NCI-H2107 treated with DMSO at 0.1 percent for 48 hours (cell line): ENCODE data around the gene DLGAP1.

ENCODE experiments used
- DNase-seq: peaks from one replicate; lab custom pipeline; 2025; ENCODE audit not compliant: unreplicated experiment; lab: John Stamatoyannopoulos, UW

DLGAP1 gene

DNA sequence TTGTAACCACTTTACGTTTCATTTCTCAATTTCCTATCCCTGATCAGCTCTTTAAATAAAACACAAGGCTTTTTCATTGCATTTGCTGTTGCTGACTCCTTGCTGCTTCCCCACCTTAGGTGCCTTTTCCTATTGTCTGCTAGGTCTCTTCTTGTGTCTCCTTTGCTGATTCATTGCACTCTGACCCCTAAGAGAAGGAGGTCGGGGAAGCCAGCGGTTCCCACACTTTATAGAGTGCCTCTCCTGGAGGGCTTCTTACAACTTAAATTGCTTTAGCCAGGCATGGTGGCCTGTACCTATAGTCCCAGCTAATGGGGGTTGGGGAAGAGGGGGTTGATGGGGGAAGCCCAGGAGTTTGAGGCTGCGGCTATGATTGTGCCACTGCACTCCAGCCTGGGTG lies 495.0 kb downstream of the DLGAP1 start:
- no peak for DNase-seq

DNA sequence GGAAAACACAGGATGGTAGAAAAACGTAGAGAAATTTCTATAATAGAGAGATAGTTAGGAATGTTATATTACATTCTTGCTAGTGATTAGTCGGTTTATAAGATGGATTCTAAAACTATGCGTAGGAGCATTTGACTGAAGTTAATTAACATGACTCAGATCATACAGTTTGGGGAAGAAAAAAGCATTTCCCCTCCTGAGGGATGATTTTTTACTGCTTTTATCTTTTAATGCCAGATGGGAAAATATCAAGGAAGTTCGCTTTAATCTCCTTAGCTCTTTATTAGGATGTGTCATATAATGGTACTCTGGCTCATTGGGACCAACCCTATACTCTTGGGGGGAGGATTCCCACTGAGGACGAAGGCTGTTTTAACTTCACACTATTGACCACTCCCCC lies 503.1 kb downstream of the DLGAP1 start:
- no peak for DNase-seq

DNA sequence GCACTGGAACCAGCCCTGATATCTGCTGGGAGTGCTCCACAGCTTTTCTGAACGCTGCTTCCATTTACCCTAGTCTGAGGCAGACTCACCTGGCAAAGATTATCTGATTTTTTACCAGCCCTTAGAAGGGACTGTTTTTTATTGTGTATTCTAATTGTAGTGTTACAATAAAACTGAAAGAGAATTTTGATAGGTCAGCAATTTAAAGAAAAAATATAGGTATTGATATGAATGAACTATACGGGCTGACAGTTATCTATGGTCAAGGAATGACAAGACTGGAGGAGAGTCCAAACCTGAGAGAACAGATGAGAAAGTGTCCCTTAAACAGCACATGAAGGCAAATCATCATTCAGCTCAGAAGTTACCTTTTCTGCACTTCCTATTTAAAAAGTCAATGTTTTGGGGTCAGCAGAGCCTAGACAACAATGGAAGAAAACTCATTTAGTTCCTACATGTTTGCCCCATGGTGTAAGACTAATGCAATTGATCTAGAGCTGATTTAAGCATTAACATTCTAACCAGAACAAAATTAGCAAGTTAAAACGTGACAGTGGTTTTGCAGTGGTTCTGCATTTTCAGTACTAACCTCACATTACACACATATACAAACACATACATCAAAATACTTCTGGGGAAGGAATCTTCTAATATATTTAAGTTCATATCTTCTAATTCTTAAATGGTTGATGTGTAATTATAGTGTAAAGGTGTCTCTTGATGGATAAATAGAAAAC lies 504.3 kb downstream of the DLGAP1 start:
- DNase-seq, result no peak

DNA sequence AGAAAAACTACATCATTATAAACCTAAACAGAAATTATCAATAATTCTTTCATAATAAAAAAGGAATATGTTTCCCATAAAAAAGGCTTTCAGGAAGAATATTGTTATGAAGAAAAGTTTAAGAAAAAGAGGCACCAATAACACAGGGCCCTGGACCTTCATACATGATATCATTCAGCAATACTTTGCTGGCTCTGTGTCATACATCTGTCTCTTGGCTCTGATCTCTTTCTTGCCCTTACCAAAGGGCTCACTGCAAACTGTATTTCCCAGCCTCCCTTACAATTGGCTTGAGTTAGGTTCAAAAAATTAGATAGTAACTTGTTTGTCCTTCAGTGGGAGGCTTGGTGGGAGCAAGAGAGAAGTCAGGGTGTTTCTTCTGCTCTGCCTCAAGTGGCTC lies 506.1 kb downstream of the DLGAP1 start:
- no peak for DNase-seq

DNA sequence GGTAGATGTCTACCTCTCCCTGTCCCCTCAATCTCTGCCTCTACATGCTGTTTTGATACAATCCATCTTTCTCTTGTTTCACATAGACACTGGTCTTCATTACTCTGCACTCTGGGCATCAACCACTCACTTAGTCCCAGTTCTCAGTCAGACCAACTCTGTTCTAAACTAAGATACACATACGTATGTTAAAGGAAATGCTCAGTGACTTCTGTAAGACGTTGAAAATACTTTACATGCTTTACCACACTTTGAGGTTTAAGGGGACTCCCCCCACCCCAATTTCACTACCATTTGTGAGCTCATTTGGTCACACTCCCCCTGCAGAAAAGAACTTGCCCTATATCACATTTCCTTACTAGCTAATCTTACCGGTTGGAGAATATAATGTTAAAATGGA lies 507.7 kb downstream of the DLGAP1 start:
- no peak for DNase-seq

DNA sequence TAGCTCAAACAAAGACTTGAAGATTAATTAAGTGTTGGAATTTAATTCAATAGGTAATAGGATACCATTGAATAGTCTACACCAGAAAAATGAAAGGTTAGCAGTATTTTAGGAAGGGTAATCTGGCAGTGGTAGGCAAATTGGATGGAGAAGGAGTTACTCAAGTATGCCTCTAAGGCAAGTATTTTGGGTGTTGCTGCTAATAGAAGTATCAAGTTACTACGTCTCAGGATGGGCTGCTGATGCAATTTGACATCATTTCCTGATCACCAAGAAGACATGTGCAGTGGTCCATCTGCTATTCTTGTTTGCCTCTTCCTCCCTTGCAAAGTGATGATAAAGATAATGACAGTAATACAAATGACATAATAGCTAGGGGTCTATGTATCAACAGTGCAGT lies 519.8 kb downstream of the DLGAP1 start:
- no peak for DNase-seq

DNA sequence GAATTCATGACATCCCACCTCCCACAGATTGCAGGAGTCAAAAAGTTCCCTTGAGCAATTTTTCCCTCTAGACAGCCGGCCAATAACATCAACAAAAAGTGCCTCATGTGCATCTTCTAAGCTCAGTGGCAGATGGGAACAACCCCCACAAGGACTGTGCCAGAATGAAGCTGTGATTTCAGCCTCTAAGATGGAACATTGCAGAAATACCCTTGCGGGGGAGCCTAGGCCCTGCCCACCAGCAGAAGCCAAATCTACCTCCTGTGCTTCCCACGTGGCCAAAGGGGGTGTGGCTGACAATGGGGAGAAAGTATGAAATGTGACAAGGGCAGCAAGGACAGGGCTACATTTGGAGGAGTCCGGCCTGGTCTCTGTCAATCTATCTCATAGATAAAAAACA lies 522.8 kb downstream of the DLGAP1 start:
- DNase-seq, result no peak

DNA sequence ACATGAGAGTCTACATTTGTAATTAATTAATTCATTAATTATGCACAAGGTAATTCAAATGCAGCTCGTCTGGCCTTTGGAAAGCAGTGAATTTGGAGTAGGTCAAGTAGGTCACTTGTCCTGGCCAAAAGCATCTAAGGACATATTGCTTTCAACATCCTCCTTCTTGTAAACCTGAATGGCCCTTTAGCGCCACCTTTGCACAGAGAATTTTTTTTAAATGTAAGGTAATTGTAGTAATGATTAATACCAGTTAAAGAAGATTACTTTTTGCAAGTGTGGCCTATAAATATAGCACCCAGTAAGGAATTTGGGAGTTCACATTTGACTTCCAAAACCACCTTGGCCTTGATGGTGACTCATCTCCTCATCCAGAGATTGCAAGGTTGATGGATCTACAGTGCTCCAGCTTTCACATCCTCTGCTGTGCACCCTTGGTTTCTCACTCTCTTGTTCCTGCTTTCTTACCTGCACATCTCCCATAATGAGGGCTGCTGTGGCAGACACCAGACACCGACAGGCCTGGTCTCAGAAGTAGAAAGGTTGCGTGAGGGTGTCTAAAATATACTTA lies 523.5 kb downstream of the DLGAP1 start:
- no peak for DNase-seq

DNA sequence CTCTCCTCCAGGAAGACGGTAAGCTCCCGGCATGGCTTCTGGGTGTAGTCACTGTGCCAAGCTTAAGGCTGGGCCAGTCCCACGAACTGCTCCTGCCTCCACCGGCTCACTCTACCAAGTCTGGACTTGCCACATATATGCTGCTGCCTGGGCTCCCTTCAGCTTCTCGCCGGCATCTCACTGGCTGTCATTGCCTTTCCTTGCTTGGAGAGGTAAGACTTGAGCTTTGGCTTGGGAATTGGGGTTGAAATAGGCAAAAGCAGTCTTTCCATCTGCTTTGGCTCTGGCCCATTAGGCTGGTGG lies 524.1 kb downstream of the DLGAP1 start:
- no peak for DNase-seq

DNA sequence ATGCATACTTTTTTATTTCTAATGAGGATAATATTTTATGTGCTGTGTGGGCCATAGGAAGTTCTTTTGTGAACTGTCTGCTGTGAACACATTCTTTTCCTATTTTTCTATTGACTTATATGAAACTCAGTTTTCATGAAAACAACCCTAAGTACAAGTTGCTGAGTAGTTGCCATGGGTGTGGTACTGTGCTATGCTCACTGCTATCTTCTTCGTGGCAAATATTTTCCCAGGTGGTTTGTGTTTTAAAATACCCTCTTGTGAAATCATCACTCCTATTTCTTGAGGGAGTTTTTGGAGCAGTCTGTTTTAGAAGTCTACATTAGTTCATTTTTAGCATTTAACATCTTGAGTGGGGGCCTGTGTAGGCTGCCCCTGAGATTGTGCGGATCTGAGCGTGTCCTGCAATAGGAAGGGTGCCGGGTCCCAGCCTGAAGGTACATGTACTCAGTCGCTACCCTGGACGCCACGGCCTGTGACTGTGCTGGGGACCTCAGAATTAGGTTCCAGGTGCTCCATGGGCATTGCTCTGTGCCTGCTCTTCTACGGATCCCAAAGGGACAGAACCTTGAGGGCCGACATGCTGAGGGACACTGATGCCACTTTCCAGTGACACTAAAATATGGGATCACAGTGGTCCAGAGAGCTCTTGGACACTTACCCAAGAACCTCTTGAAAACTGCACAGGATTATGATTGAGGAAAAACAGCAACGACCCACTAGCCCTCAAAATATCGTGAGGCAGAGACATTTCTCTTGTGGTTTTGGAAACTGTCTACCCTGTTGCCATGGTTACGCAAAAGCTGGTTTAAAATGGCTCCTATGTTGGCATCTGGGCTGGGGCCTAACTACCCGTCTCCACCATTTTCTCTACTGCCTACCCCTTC lies 524.7 kb downstream of the DLGAP1 start:
- DNase-seq, result no peak

DNA sequence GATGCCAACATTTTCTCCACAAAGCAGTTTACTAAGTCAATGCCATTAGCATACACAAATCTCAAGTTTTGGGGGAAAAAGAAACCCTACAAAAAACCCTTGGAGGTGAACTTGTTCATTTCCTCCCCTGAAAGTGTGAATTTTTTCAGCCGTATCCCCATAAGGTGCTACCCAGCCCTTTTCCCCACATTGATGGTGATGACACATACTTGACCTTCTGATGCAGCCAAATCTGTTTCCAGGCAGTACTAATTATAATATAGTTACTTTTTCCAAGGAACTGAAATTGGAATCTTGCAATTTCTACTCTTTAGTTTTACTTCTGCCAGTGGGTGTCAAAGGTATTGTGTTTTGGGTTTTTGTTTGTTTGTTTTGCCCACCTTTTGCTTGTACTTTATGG lies 530.7 kb downstream of the DLGAP1 start:
- DNase-seq, result no peak

DNA sequence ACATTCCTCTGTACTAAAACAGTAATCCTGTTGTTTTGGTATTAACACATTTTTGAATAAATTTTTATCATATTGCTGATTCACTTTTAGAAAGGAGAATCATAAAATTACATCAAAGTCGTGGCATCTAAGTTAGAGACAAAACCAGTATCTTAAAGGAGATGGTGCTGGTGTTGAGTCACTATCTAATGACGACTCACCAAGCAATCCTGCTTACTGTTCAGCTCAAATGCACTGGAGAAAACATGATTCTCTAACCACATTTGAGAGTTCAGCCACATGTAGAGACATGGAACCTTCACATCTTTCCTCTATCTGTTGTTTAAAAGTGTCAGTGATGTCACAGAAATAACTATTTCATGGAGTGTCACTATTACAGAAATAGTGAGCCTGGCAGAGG lies 531.4 kb downstream of the DLGAP1 start:
- DNase-seq, result no peak

DNA sequence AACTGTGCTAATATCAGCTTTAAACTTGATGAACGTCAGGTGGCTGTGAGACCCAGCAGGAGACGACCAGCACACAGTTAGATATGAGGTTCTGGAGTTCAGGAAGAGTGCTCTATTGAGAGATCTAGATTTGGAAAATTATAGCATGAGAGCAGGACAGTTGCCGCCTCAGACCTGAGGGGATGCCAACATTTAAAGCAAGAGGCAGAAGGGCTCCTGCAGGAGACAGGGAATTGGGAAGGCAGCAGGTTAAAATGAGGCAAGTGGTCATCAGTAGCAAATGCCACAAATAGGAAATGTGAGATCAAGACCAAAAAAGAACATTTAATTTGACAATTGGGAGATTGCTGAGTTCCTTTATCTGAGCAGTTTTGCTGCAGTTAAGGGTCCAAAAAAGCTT lies 533.3 kb downstream of the DLGAP1 start:
- no peak for DNase-seq

DNA sequence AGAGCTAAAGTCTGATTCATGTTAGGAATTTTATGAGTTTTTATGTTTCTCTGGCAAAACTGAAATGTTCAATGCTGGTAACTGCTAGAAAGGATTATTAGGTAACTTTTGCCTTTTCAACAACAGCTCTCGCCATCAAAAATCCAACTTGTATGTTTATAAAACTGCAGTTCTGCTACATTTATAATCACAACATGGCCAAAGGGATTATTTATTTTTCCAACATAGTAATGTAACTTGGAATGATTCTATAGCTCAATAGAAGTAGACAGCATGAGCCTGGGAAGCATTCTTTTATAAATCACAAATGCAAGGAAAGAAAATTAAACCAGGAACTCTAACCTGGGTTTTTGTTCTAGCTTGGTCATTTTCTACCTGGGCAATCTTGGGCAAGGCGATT lies 534.3 kb downstream of the DLGAP1 start:
- DNase-seq, result no peak

DNA sequence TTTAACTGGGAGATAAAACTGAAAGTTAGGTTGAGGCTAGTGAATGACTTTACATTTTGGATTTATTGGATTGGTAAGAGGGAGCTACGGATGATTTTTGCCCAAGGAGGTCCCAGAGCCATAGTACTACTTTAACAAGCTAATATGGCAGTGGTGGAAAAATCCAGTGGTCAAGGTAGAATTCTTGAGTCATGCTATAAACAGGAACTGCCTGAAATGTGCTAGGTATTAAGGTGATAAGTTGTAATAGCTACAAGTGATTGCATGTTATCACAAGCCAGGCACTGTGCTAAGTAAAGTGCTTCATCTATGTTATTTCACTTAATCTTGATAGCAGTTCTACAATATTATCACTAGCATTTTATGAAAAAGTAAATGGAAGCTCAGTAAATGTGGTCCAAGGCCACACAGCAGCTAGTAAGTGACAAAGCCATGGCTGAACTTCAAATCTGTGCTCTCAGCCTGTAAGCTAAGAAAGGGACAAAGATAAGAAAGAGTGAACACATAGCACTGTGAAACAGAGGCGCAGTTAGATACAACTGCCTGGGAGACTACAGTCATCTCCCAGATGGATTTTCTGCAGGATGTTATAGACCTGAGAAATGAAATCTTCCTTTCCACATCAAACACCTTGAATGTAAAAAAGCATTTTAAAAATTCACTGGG lies 535.6 kb downstream of the DLGAP1 start:
- DNase-seq, result no peak

DNA sequence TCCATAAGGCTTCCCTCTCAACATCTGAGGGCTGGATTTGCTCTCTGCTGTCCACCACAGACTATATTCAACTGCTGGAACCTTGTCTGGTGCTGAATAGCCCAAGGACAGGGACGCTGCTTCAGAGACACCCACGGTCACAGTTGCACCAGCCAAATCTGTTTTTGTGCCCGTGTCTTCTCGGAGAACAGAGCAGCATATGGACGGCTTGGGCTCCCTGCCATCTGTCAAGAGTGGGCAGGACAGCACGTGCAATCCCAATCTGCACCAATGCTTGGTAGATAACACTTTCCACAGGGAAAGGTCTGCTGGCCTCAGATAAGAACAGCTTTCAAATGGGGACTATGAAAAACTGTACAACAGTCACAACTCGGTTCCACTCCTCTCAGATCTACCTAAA lies 539.0 kb downstream of the DLGAP1 start:
- no peak for DNase-seq

DNA sequence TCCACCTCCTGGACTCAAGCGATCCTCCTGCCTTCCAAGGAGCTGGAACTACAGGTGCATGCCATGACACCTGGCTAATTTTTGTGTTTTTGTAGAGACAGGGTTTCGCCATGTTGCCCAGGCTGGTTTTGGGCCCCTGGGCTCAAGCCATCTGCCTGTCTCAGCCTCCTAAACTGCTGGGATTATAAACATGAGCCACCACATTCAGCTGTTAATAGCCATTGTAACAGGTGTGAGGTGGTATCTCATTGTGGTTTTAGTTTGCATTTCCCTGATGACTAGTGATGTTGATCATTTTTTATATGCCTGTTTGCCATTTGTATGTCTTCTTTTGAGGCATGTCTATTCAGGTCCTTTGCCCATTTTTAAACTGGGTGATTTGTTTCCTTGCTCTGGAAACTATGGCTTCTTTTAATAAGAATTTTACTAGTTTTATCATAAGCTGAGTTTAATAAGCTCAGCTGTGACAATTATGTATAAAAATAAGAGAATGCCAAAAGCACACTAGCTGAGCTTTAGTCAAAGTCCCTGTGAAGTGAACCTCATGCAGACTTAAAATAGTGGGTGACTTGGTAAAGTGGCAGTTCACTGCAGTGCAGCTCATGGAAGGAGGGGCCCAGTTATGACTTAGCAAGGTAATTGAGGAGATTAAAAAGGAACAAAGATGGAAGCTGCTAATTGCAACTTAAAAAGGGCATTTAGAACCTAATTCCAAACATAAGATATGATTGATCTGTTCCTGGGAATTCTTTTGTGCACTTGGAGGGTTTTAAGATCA lies 540.1 kb downstream of the DLGAP1 start:
- peak; percentile 69 for DNase-seq

DNA sequence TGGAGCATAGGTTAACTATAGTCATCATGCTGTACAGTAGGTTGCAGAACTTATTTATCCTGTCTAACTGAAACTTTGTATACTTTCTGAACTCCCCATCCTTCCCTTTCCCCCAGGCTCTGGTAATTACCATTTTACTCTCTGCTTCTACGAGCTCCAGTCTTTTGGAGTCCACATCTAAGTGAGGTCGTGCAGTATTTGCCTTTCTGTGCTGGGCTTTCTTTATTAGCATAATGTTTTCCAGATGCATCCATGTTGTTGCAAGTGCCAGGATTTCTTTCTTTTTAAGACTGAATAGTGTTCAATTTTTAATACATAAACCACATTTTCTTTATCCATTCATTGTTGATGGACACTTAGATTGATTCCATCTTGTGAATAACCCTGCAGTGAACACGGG lies 541.0 kb downstream of the DLGAP1 start:
- DNase-seq, result no peak

DNA sequence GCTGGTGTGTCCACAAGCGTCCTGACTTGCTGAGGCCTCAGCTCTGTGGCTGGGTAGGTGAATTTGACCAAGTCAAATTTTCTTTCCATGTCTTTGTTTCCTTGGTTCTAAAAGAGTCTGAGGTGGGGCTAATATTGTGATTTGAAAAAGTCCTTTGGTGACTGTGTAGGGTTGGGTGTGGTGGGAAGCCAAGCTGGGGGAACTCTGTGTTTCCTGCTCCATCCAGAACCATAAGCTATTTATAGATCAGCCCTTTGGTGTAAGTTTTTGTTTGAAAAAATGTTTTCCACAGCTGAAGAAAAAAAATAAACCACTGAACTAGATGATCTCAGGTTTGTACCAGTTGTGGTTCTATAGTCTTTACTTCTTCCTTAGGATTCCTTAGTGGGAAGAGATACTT lies 542.4 kb downstream of the DLGAP1 start:
- no peak for DNase-seq

DNA sequence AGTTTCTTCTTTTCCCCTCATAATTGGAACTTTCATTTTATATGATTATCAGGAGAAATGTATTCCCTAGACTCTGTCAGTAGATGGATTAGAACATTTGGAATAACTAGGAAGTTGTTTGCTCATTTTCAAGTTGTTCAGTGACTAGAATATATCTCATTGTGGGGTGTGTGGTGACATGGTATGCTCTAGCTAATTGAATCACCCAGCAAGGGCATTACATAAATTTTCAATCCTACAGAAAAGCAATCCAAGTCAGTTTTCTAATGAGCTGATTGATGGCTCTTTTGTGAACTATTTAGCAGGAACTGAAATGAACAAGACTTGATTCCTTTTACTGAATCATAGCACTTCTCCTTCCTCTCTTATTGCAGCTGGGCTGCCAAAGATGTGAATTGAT lies 543.7 kb downstream of the DLGAP1 start:
- no peak for DNase-seq

DNA sequence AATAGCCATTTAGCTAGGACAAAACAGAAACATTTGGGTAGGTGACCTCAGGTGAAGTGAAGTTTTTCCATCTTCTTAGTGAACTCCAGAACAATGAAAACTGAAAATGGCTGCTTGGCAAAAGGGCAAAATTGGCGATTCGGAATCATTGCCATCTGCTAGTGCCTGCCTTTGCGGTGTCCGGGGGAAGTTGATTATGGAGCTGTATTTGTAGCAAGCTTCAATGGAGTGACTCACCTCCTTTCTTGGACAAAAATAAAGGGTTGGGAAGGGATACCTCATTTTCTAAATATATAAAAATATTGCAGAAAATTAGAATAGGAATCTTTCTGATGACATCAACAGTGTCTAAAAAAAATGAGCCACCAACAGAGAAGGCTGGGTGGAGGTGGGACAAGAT lies 544.6 kb downstream of the DLGAP1 start:
- no peak for DNase-seq
